Measurements from ENCODE around the gene SFXN4. TPM values are rescaled to one million over a fixed set of nuclear protein-coding genes. Genes with fewer than 3 reads are reported as not detected.

Gene SFXN4
- total RNA-seq, 1 donor from 2014 or later, result 52.7 TPM

GRCh38 chr10:119205894-119206602 is 40.5 kb upstream of the SFXN4 start:
- no peak for TF ChIP-seq CTCF (IDR thresholded peaks at IDR 0.05; ENCODE audit: borderline replicate concordance)
- intact Hi-C loops (cut with micrococcal nuclease), result no loop called here
- H3K36me3 ChIP-seq, result no peaks in the 10 kb centered on the region
- no peaks in the 10 kb centered on the region for H3K27me3 ChIP-seq (ENCODE audit: low read depth)
- no peaks in the 10 kb centered on the region for H3K9me3 ChIP-seq (replicated peaks)
- H3K27ac ChIP-seq (replicated peaks), result peak overlapping the region; percentile 97
- DNase-seq, result peak; percentile 83
- peak overlapping the region; percentile 97 for H3K4me3 ChIP-seq
- H3K4me1 ChIP-seq, result peaks cover 51% of the 10 kb centered on the region

- Histone ChIP-seq H3K4me3 (no peak overlapping the region), H3K36me3 (no peaks in the 10 kb centered on the region), H3K27ac (replicated peaks) (peak overlapping the region; percentile 39), H3K4me1 (peaks cover 25% of the 10 kb centered on the region), H3K27me3 (ENCODE audit: low read depth) (no peaks in the 10 kb centered on the region), H3K9me3 (replicated peaks) (no peaks in the 10 kb centered on the region)
- intact Hi-C loops (cut with micrococcal nuclease), result loop anchor here (5.0 kb wide), 2 partner anchors 214 to 239 kb away; no protein-coding TSS in a partner anchor
- DNase-seq, result no peak
- TF ChIP-seq CTCF (IDR thresholded peaks at IDR 0.05; ENCODE audit: borderline replicate concordance), result no peak
These were observed 37.5 kb upstream of the SFXN4 start for GRCh38 chr10:119203006-119203405.

DNA sequence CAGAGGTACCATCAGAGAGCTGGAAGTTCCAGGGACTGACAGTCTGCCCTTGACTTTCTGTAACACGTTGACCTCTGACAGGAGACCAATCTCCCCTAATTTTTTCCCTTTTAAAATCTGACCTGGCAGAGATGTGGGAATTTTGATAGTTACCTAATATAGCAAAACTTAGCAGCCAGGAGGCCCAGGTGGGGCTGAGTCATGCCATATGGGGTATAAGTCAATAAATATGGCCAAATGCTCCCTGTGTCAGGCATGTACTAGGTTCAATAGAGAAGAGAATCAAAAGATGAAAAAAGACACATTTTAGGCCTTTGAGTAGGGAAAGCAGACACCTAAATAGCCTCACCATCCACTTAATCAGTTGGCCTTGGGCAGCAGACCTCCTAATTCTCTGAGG is 35.7 kb upstream of the SFXN4 start:
- H3K4me1 ChIP-seq, result peaks cover 16% of the 10 kb centered on the region
- DNase-seq, result no peak
- intact Hi-C loops (cut with micrococcal nuclease), result loop anchor here (5.0 kb wide), 2 partner anchors 216 to 241 kb away; no protein-coding TSS in a partner anchor
- TF ChIP-seq CTCF (IDR thresholded peaks at IDR 0.05; ENCODE audit: borderline replicate concordance), result no peak
- no peak overlapping the region for H3K4me3 ChIP-seq
- H3K36me3 ChIP-seq, result no peaks in the 10 kb centered on the region
- H3K27ac ChIP-seq (replicated peaks), result no peak overlapping the region
- no peaks in the 10 kb centered on the region for H3K9me3 ChIP-seq (replicated peaks)
- H3K27me3 ChIP-seq (ENCODE audit: low read depth), result no peaks in the 10 kb centered on the region

DNA sequence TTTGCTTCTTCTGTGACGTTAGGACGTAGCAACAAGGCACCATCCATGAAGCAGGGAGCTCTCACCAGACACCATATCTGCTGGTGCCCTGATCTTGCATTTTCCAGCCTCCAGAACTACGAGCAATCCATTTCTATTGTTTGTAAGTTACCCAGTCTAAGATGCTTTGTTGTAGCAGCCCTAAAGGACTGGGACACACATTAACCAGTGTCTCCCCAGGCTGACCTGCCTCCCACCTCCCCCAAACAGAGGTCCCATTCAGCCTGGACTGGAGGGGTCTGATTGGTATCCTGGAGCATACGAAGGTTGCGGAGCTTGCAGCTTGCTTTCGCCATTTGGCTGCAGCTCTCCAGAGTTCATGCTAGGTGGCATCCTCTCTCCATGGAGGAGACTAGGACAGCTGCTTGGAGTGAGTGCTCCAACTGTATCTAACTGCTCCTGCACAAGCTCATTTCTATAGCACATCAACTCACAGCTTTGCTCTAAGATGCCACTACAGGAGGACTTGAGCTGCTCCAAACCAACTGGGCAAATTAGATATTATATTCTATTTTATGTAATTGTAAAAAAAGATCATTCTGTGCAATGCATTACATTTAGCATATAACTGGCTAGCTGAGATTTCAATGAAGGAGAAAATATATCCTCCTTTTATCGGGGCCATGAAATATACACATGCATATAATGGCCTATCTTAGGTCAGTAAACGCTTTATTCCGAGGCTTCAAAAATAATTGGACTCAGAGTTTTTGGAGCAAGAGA is 33.9 kb upstream of the SFXN4 start:
- Histone ChIP-seq H3K36me3 (no peaks in the 10 kb centered on the region), H3K9me3 (replicated peaks) (no peaks in the 10 kb centered on the region), H3K27ac (replicated peaks) (no peak overlapping the region), H3K4me3 (no peak overlapping the region), H3K4me1 (peaks cover 8% of the 10 kb centered on the region), H3K27me3 (ENCODE audit: low read depth) (no peaks in the 10 kb centered on the region)
- peak; percentile 32 for DNase-seq
- intact Hi-C loops (cut with micrococcal nuclease), result no loop called here
- TF ChIP-seq CTCF (IDR thresholded peaks at IDR 0.05; ENCODE audit: borderline replicate concordance), result peak; percentile 91

GRCh38 chr10:119198438-119198837 is 32.9 kb upstream of the SFXN4 start:
- no peaks in the 10 kb centered on the region for H3K27me3 ChIP-seq (ENCODE audit: low read depth)
- DNase-seq, result no peak
- intact Hi-C loops (cut with micrococcal nuclease), result no loop called here

More at GRCh38 chr10:119198438-119198837, 32.9 kb upstream of the SFXN4 start:
- no peak overlapping the region for H3K4me3 ChIP-seq
- TF ChIP-seq CTCF (IDR thresholded peaks at IDR 0.05; ENCODE audit: borderline replicate concordance), result peak; percentile 43
- no peaks in the 10 kb centered on the region for H3K9me3 ChIP-seq (replicated peaks)
- no peak overlapping the region for H3K27ac ChIP-seq (replicated peaks)
- H3K36me3 ChIP-seq, result no peaks in the 10 kb centered on the region
- H3K4me1 ChIP-seq, result peaks cover 8% of the 10 kb centered on the region
